SK-MEL-5 (cell line): ENCODE results near the gene ERC1. TPM values are rescaled to one million over a fixed set of nuclear protein-coding genes. Genes with fewer than 3 reads are reported as not detected.
"Not testable (repeated sequence)": the region's sequence is repeated elsewhere in the genome, so short reads cannot be mapped to it uniquely, and the experiment has no call there.

ENCODE experiments used
- DNase-seq: peaks from one replicate; pipeline ENCODE4 v3.0.0-alpha.2; 2016; ENCODE audit warnings: low read depth, low spot score
- in situ Hi-C: cut with HindIII; loops from 2 replicates; pipeline ENCODE4 v1.10.0; 2016; ENCODE audit warnings: low sequenced_read_pairs, high pct_unique_total_duplicates, low pct_unique_long_range_greater_than_20kb
- total RNA-seq: library from RNA; depleted of rRNA; stranded (reverse); fragments of >200 nt; shearing (Covaris generic); gene quantifications from 2 replicates; pipeline ENCODE4 v1.2.3, GENCODE V29; 2014

Gene ERC1
- total RNA-seq, 1 experiment from 2014 or later, result 14.3 TPM

- DNase-seq, result no peak
- in situ Hi-C loops, result no loop called here
Observed at GRCh38 chr12:1305063-1305434, 314.0 kb downstream of the ERC1 start.

GRCh38 chr12:1305791-1306500 lies 314.9 kb downstream of the ERC1 start:
- in situ Hi-C loops, result no loop called here
- no peak for DNase-seq

- DNase-seq, result no peak
- in situ Hi-C loops, result no loop called here
Observed at GRCh38 chr12:1306817-1307216, 315.8 kb downstream of the ERC1 start.

GRCh38 chr12:1307796-1308195 lies 316.8 kb downstream of the ERC1 start:
- in situ Hi-C loops, result no loop called here
- DNase-seq, result peak; percentile 91

- in situ Hi-C loops, result no loop called here
- DNase-seq, result no peak
Observed at GRCh38 chr12:1309613-1310012, 318.6 kb downstream of the ERC1 start.

- no peak for DNase-seq
- in situ Hi-C loops, result no loop called here
Observed at GRCh38 chr12:1310653-1311052, 319.6 kb downstream of the ERC1 start.

- in situ Hi-C loops, result no loop called here
Observed at GRCh38 chr12:1311145-1311544, 320.1 kb downstream of the ERC1 start.

GRCh38 chr12:1313906-1314305 lies 322.9 kb downstream of the ERC1 start:
- DNase-seq, result no peak
- in situ Hi-C loops, result no loop called here

More at GRCh38 chr12:1311145-1311544, 320.1 kb downstream of the ERC1 start:
- DNase-seq, result no peak

GRCh38 chr12:1314523-1314922 lies 323.5 kb downstream of the ERC1 start:
- in situ Hi-C loops, result no loop called here
- no peak for DNase-seq

- DNase-seq, in situ Hi-C loops: not testable (repeated sequence)
Observed at GRCh38 chr12:1316991-1317390, 326.0 kb downstream of the ERC1 start.

- peak; percentile 64 for DNase-seq
- in situ Hi-C loops, result no loop called here
Observed at GRCh38 chr12:1318327-1319031, 327.5 kb downstream of the ERC1 start.

- in situ Hi-C loops, result no loop called here
- peak; percentile 41 for DNase-seq
Observed at GRCh38 chr12:1319212-1319611, 328.2 kb downstream of the ERC1 start.

- in situ Hi-C loops, result no loop called here
- no peak for DNase-seq
Observed at GRCh38 chr12:1320021-1320420, 329.0 kb downstream of the ERC1 start.

- in situ Hi-C loops, result no loop called here
- DNase-seq, result no peak
Observed at GRCh38 chr12:1322821-1323220, 331.8 kb downstream of the ERC1 start.

- no peak for DNase-seq
- in situ Hi-C loops, result no loop called here
Observed at GRCh38 chr12:1324099-1324498, 333.1 kb downstream of the ERC1 start.

- no peak for DNase-seq
- in situ Hi-C loops, result no loop called here
Observed at GRCh38 chr12:1324910-1325309, 333.9 kb downstream of the ERC1 start.

- in situ Hi-C loops, result no loop called here
- no peak for DNase-seq
Observed at GRCh38 chr12:1325666-1326065, 334.6 kb downstream of the ERC1 start.

GRCh38 chr12:1326258-1326657 lies 335.2 kb downstream of the ERC1 start:
- in situ Hi-C loops, result no loop called here
- no peak for DNase-seq

- DNase-seq, result no peak
- in situ Hi-C loops, result no loop called here
Observed at GRCh38 chr12:1328391-1328790, 337.4 kb downstream of the ERC1 start.
